ENCODE data around the gene R3HDML.

DNA sequence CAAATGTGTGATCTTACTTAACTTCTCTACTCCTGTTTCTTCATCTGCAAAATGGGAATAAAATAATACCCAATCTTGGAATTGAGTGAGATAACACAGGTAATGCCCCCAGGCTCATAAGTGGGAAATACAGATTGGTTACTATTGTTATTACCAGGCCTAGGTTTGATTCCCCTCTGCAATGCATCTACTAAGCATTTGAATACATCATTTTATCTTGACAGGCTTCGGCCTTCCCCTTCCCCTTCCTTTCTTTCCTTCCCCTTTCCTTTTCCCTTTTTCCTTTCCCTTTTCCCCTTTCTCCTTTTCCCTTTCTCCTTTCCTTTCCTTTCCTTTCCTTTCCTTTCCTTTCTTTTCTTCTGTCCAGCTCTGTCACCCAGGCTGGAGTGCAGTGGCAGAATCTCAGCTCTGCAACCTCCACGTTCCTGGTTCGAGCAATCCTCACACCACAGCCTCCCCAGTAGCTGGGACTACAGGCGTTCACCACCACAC lies 11.4 kb downstream of the R3HDML start:
- TF ChIP-seq GATA2 (IDR thresholded peaks at IDR 0.05; ENCODE audit: low read depth, low read length): no peak
- no peak for TF ChIP-seq GATA3 (IDR thresholded peaks at IDR 0.05; ENCODE audit: low read depth, low read length)

Data from SH-SY5Y (cell line).